ENCODE measurements around the gene SKI. TPM values are rescaled to one million over a fixed set of nuclear protein-coding genes. Genes with fewer than 3 reads are reported as not detected.

Gene SKI
- total and polyA plus RNA-seq, 2 of the 8 experiments (the other 6 are each of a cell fraction or from before 2014, with no cell fraction given), result 8.3 to 87.6 TPM

GRCh38 chr1:2239384-2239985, 11.4 kb downstream of the SKI start (continued):
- TF ChIP-seq, protein P1, sequence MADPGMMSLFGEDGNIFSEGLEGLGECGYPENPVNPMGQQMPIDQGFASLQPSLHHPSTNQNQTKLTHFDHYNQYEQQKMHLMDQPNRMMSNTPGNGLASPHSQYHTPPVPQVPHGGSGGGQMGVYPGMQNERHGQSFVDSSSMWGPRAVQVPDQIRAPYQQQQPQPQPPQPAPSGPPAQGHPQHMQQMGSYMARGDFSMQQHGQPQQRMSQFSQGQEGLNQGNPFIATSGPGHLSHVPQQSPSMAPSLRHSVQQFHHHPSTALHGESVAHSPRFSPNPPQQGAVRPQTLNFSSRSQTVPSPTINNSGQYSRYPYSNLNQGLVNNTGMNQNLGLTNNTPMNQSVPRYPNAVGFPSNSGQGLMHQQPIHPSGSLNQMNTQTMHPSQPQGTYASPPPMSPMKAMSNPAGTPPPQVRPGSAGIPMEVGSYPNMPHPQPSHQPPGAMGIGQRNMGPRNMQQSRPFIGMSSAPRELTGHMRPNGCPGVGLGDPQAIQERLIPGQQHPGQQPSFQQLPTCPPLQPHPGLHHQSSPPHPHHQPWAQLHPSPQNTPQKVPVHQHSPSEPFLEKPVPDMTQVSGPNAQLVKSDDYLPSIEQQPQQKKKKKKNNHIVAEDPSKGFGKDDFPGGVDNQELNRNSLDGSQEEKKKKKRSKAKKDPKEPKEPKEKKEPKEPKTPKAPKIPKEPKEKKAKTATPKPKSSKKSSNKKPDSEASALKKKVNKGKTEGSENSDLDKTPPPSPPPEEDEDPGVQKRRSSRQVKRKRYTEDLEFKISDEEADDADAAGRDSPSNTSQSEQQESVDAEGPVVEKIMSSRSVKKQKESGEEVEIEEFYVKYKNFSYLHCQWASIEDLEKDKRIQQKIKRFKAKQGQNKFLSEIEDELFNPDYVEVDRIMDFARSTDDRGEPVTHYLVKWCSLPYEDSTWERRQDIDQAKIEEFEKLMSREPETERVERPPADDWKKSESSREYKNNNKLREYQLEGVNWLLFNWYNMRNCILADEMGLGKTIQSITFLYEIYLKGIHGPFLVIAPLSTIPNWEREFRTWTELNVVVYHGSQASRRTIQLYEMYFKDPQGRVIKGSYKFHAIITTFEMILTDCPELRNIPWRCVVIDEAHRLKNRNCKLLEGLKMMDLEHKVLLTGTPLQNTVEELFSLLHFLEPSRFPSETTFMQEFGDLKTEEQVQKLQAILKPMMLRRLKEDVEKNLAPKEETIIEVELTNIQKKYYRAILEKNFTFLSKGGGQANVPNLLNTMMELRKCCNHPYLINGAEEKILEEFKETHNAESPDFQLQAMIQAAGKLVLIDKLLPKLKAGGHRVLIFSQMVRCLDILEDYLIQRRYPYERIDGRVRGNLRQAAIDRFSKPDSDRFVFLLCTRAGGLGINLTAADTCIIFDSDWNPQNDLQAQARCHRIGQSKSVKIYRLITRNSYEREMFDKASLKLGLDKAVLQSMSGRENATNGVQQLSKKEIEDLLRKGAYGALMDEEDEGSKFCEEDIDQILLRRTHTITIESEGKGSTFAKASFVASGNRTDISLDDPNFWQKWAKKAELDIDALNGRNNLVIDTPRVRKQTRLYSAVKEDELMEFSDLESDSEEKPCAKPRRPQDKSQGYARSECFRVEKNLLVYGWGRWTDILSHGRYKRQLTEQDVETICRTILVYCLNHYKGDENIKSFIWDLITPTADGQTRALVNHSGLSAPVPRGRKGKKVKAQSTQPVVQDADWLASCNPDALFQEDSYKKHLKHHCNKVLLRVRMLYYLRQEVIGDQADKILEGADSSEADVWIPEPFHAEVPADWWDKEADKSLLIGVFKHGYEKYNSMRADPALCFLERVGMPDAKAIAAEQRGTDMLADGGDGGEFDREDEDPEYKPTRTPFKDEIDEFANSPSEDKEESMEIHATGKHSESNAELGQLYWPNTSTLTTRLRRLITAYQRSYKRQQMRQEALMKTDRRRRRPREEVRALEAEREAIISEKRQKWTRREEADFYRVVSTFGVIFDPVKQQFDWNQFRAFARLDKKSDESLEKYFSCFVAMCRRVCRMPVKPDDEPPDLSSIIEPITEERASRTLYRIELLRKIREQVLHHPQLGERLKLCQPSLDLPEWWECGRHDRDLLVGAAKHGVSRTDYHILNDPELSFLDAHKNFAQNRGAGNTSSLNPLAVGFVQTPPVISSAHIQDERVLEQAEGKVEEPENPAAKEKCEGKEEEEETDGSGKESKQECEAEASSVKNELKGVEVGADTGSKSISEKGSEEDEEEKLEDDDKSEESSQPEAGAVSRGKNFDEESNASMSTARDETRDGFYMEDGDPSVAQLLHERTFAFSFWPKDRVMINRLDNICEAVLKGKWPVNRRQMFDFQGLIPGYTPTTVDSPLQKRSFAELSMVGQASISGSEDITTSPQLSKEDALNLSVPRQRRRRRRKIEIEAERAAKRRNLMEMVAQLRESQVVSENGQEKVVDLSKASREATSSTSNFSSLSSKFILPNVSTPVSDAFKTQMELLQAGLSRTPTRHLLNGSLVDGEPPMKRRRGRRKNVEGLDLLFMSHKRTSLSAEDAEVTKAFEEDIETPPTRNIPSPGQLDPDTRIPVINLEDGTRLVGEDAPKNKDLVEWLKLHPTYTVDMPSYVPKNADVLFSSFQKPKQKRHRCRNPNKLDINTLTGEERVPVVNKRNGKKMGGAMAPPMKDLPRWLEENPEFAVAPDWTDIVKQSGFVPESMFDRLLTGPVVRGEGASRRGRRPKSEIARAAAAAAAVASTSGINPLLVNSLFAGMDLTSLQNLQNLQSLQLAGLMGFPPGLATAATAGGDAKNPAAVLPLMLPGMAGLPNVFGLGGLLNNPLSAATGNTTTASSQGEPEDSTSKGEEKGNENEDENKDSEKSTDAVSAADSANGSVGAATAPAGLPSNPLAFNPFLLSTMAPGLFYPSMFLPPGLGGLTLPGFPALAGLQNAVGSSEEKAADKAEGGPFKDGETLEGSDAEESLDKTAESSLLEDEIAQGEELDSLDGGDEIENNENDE (IDR thresholded peaks at IDR 0.05; ENCODE audit: insufficient replicate concordance, low read length), result no peak
- no peak for TF ChIP-seq SIX5 (IDR thresholded peaks at IDR 0.05; ENCODE audit: low read depth, low read length)
- TF ChIP-seq PHF8 (conservative IDR thresholded peaks at IDR 0.05; ENCODE audit: low read depth, low read length), result no peak
- TF ChIP-seq SRF (IDR thresholded peaks at IDR 0.05; ENCODE audit: low read depth, low read length), result no peak
- no peak for TF ChIP-seq ATF3 (IDR thresholded peaks at IDR 0.05; ENCODE audit: insufficient read depth, low read depth, low read length)

Measured in H1 (cell line).